Measurements from ENCODE around the gene NLRP7.
"Not testable (repeated sequence)": the region's sequence is repeated elsewhere in the genome, so short reads cannot be mapped to it uniquely, and the experiment has no call there.

The NLRP7 gene
- total RNA-seq, result 0 reads per million in 2 donors

GRCh38 chr19:54947381-54947780, at the start of gene NLRP7:
TSS of gene NLRP7 (minus strand) at chr19:54947530.
- no peak for DNase-seq

- DNase-seq, result no peak
Observed at GRCh38 chr19:54995561-54995960, 48.2 kb upstream of the NLRP7 start.

GRCh38 chr19:54989531-54989930, 42.2 kb upstream of the NLRP7 start:
- not testable (repeated sequence) for DNase-seq

DNA sequence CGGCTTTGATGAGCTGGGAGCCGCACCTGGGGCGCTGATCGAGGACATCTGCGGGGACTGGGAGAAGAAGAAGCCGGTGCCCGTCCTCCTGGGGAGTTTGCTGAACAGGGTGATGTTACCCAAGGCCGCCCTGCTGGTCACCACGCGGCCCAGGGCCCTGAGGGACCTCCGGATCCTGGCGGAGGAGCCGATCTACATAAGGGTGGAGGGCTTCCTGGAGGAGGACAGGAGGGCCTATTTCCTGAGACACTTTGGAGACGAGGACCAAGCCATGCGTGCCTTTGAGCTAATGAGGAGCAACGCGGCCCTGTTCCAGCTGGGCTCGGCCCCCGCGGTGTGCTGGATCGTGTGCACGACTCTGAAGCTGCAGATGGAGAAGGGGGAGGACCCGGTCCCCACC, 35.2 kb upstream of the NLRP7 start:
- not testable (repeated sequence) for DNase-seq

DNA sequence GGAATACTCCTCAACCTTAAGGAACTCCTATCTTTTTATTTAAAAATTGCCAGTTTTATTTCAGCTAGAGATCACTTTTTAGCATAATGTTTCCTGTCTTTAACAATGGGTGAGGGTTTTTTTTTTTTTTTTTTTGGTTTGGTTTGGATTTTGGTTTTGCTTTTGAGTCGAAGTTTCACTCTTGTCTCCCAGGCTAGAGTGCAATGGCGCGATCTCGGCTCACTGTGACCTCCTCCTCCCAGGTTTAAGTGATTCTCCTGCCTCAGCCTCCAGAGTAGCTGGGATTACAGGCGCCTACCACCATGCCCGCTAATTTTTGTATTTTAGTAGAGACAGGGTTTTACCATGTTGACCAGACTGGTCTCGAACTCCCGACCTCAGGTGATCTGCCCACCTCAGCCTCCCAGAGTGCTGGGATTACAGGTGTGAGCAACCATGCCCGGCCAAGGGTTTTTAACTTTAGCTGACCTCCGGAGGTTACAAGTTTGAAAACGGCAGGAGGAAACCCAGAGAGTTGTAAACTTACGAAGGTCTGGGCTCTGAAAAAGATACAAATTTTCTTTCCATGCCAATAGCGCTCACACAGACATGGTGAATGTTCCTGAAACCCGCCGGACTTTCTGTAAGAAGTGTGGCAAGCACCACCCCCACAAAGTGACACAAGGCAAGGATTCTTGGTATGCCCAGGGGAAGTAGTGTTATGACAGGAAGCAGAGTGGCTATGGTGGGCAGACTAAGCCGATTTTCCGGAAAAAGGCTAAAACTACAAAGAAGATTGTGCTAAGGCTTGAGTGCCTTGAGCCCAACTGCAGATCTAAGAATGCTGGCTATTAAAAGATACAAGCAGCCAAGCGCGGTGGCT, 26.1 kb upstream of the NLRP7 start:
- DNase-seq, result not testable (repeated sequence)

- not testable (repeated sequence) for DNase-seq
Observed at GRCh38 chr19:54971446-54971845, 24.1 kb upstream of the NLRP7 start.

DNA sequence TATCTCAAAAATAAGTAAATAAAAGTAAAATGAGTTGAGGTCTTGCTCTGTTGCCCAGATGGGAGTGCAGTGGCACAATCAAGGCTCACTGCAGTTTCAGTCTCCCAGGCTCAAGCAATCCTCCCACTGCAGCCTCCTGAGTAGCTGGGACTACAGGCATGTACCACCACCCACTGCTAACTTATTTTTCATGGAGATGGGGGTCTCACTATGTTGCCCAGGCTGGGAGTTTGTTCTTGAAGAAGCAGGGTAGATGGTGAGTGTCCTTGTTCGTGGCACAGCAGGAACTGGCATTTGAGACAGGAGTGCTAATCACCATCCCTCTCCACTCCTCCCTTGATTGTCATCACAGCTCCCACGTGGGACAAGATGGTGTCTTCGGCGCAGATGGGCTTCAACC, 22.3 kb upstream of the NLRP7 start:
- no peak for DNase-seq

- DNase-seq, result no peak
Observed at GRCh38 chr19:54967611-54968010, 20.3 kb upstream of the NLRP7 start.

- not testable (repeated sequence) for DNase-seq
Observed at GRCh38 chr19:54965055-54965454, 17.7 kb upstream of the NLRP7 start.

- no peak for DNase-seq
Observed at GRCh38 chr19:54959840-54960239, 12.5 kb upstream of the NLRP7 start.

- no peak for DNase-seq
Observed at GRCh38 chr19:54955376-54955775, 8.0 kb upstream of the NLRP7 start.

GRCh38 chr19:54953345-54953713, 6.0 kb upstream of the NLRP7 start:
- not testable (repeated sequence) for DNase-seq

- DNase-seq, result no peak
Observed at GRCh38 chr19:54952591-54953344, 5.4 kb upstream of the NLRP7 start.

DNA sequence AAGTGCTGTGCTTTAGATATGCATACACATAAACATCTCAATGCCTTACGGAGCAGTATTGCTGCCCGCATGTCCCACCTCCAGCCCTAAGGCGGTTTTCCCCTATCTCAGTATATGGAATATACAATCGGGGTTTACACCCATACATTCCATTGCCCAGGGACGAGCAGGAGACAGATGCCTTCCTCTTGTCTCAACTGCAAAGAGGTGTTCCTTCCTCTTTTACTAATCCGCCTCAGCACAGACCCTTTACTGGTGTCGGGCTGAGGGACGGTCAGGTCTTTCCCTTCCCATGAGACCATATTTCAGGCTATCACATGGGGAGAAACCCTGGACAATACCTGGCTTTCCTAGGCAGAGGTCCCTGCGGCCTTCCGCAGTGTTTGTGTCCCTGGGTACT, 3.2 kb upstream of the NLRP7 start:
- not testable (repeated sequence) for DNase-seq

- DNase-seq, result no peak
Observed at GRCh38 chr19:54949412-54949811, 2.1 kb upstream of the NLRP7 start.

DNA sequence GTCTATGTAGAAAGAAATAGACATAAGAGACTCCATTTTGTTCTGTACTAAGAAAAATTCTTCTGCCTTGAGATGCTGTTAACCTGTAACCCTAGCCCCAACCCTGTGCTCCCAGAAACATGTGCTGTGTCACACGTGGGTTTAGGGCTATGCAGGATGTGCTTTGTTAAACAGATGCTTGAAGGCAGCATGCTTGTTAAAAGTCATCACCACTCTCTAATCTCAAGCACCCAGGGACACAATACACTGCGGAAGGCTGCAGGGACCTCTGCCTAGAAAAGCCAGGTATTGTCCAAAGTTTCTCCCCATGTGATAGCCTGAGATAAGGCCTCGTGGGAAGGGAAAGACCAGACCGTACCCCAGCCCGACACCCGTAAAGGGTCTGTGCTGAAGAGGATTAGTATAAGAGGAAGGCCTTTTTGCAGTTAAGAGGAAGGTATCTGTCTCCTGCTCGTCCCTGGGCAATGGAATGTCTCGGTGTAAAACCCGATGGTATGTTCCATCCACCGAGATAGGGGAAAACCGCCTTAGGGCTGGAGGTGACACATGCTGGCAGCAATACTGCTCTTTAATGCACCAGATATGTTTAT, 3.5 kb downstream of the NLRP7 start:
- DNase-seq, result not testable (repeated sequence)

GRCh38 chr19:54939538-54939937, 7.8 kb downstream of the NLRP7 start:
- DNase-seq, result not testable (repeated sequence)

DNA sequence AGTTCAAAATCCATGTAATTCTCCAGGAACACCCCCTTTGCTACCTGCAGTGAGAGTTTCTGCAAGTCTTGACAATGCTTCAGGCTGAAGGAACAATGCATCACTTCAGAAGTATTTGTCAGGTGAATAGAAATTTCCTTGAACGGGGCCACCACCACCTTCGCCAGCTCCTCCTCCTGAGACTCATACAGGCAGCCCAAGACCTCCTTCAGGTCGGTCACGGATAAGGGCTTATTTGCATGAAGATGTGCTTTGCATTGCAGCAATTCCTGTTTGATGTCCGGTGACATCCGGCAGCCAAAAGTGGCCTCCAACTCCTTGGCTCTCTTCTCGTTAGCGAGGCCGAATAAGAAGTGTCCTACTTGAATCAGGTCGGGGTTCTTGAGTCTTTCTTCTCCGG, 8.4 kb downstream of the NLRP7 start:
- no peak for DNase-seq

DNA sequence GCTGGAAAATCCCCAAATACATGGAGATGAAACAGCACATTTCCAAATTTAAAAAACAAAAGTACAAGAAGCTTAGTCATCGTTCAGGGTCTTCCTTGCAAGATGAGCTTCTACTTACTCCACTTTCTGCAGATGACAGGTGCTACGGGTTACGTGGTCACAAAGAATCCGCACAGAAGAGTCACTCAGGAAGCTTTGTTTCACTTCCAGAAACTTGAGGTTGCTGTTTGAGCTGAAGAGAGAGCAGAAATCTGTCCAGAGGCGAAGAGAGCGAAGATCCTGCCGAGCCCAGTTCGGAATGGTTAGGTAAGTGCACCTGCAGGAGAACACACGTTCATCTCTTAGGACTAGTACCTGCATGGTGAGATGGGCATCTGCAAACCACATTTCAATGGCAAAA, 9.4 kb downstream of the NLRP7 start:
- DNase-seq, result no peak

DNA sequence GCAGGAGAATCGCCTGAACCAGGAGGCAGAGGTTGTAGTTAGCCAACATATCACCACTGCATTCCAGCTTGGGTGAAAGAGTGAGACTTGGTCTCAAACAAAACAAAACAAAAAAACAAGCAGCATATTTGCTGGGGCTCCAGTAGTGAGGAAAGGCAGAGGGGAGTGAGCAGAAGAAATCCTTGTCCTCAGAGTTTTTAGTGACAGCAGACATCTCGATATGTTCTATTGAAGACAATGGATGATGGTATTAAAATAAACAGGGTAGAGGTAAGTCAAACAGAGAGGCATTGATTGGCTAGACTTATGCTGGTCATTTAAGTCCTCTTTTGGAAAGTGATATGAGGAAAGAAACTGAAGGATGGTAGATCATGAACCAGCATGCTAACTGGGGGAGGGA, 19.0 kb downstream of the NLRP7 start:
- no peak for DNase-seq

GRCh38 chr19:54923276-54923675, 24.1 kb downstream of the NLRP7 start:
- DNase-seq, result no peak

DNA sequence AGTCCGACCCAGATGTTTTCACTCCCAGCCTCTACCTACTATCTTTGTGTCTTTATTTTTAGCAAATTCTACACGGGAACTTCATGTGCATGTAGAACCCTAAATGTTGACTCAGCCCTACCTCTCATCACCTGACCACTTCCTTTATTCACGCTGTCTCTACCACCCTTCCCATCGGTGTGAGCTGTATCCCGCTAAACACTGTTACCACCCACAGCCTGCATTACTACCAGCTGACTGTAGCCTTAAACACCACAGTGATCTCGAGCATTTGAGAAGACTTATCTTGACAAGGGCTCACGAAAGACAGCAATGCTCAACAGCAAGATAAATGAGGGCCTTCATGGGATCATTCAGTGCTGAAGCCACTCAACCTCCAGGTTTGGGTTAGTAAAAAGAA, 26.2 kb downstream of the NLRP7 start:
- DNase-seq, result no peak

Measured in T-helper 9 cell (primary cell).